ENCODE measurements around the gene BAHD1. TPM values are rescaled to one million over a fixed set of nuclear protein-coding genes. Genes with fewer than 3 reads are reported as not detected.

Gene BAHD1
- total RNA-seq, 2 donors from 2014 or later = 20.8 to 21.9 TPM

DNA sequence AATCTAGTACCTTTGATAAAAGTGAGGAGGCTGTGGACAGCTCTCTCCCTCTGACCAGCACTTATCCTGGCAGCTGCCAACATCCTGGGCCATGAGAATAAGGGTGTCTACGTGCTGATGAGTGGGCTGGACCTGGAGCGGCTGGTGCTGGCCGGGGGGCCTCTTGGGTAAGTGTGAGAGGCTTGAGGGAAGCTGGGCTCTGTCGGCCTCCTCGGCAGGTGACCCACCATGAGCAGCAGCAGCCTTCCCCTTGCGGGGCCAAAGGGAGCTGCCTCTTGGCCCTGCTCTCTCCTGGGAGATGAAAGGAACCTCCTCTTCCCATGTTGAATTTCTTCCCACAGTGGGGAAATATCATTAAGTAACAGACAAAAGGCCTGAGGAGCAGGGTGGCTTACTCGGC lies 25.9 kb upstream of the BAHD1 start:
- Mint-ChIP-seq H3K27ac (no peak overlapping the region), H3K36me3 (ENCODE audit: insufficient read depth in 2 of 2) (peaks cover 12 to 26% of the 10 kb centered on the region in 2 donors), H3K4me1 (ENCODE audit: low read depth) (no peaks in the 10 kb centered on the region), H3K4me3 (no peak overlapping the region), H3K27me3 (ENCODE audit: low read depth) (no peaks in the 10 kb centered on the region), H3K9me3 (no peaks in the 10 kb centered on the region)
- DNase-seq (no peak), ATAC-seq (replicated peaks in 1 of 2) (no peak)

- no peak overlapping the region for H3K4me3 Mint-ChIP-seq
- peaks cover 12 to 22% of the 10 kb centered on the region in 2 donors for H3K36me3 Mint-ChIP-seq (ENCODE audit: insufficient read depth in 2 of 2)
- H3K27ac Mint-ChIP-seq = no peak overlapping the region
- no peak for DNase-seq
- ATAC-seq (replicated peaks in 1 of 2) = no peak
- no peaks in the 10 kb centered on the region for H3K27me3 Mint-ChIP-seq (ENCODE audit: low read depth)
- H3K4me1 Mint-ChIP-seq (ENCODE audit: low read depth) = no peaks in the 10 kb centered on the region
- no peaks in the 10 kb centered on the region for H3K9me3 Mint-ChIP-seq
These were observed 25.5 kb upstream of the BAHD1 start for GRCh38 chr15:40415226-40415625.

DNA sequence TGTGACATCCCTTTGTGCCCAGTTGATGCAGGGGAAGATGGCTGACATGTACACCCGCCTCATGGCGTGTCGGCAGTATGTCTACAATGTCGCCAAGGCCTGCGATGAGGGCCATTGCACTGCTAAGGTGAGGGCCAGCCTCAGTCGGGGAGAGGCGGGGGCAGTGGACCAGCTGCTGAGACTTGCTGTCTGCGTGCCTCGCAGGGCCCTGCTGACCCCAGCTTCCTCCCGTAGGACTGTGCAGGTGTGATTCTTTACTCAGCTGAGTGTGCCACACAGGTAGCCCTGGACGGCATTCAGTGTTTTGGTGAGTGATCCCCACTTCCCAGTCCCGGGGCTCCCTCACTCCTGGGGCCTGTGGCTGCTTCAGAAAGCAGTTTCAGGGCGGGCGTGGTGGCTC lies 24.7 kb upstream of the BAHD1 start:
- H3K36me3 Mint-ChIP-seq (ENCODE audit: insufficient read depth in 2 of 2) = peaks cover 9 to 14% of the 10 kb centered on the region in 2 donors
- H3K27me3 Mint-ChIP-seq (ENCODE audit: low read depth) = no peaks in the 10 kb centered on the region
- ATAC-seq (replicated peaks in 1 of 2) (no peak), DNase-seq (no peak)
- H3K4me1 Mint-ChIP-seq (ENCODE audit: low read depth) = no peaks in the 10 kb centered on the region
- no peaks in the 10 kb centered on the region for H3K9me3 Mint-ChIP-seq
- no peak overlapping the region for H3K4me3 Mint-ChIP-seq
- H3K27ac Mint-ChIP-seq = no peak overlapping the region

DNA sequence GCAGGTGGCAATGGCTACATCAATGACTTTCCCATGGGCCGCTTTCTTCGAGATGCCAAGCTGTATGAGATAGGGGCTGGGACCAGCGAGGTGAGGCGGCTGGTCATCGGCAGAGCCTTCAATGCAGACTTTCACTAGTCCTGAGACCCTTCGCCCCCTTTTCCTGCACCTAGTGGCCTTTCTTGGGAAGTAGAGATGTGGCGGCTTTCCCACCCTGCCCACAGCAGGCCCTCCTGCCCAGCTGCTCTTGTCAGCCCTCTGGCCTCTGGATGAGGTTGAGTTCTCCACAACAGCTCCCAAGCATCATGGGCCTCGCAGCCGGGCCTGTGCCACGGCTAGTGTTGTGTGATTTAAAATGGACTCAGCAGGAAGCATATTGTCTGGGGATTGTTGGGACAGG lies 22.6 kb upstream of the BAHD1 start:
- Mint-ChIP-seq H3K36me3 (ENCODE audit: insufficient read depth in 2 of 2) (peaks cover 2 to 3% of the 10 kb centered on the region in 2 donors), H3K4me1 (ENCODE audit: low read depth) (no peaks in the 10 kb centered on the region), H3K4me3 (no peak overlapping the region), H3K27ac (no peak overlapping the region), H3K9me3 (no peaks in the 10 kb centered on the region), H3K27me3 (ENCODE audit: low read depth) (no peaks in the 10 kb centered on the region)
- no peak for ATAC-seq (replicated peaks in 1 of 2)
- DNase-seq = no peak

- Mint-ChIP-seq H3K36me3 (ENCODE audit: insufficient read depth in 2 of 2) (peaks cover 2 to 3% of the 10 kb centered on the region in 2 donors), H3K27me3 (ENCODE audit: low read depth) (no peaks in the 10 kb centered on the region)
- ATAC-seq (replicated peaks in 1 of 2) = no peak
These were observed 20.6 kb upstream of the BAHD1 start for GRCh38 chr15:40420071-40420713.

DNA sequence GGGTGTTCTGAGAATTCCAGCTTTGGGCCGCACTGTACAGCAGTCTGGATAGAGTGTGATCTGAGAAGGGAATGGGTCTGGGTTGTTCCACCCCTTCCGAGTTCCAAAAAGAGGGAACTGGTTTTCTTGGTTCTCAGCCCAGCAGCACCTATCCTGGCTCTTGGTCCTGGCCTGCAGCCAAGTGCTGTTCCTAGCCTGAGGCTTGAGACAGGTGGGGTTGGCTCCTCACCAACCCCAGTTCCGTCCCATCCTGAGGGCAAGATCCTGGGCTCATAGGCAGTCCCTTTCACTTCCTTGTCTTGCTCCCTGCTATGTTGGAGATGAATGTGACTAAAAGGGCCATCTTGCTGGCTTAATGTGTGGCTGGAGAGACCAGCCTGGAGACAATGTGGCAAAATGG lies 20.0 kb upstream of the BAHD1 start:
- Mint-ChIP-seq H3K27ac (no peak overlapping the region), H3K4me3 (no peak overlapping the region), H3K4me1 (ENCODE audit: low read depth) (no peaks in the 10 kb centered on the region)

More at GRCh38 chr15:40420071-40420713, 20.6 kb upstream of the BAHD1 start:
- Mint-ChIP-seq H3K9me3 (no peaks in the 10 kb centered on the region), H3K27ac (no peak overlapping the region), H3K4me1 (ENCODE audit: low read depth) (no peaks in the 10 kb centered on the region), H3K4me3 (no peak overlapping the region)
- no peak for DNase-seq

GRCh38 chr15:40421246-40422157 lies 19.3 kb upstream of the BAHD1 start:
- DNase-seq = peak; percentile 83 to 88
- no peak overlapping the region for H3K4me3 Mint-ChIP-seq
- ATAC-seq (replicated peaks in 1 of 2) = peak; percentile 97 to 98
- no peak overlapping the region for H3K27ac Mint-ChIP-seq
- H3K27me3 Mint-ChIP-seq (ENCODE audit: low read depth) = no peaks in the 10 kb centered on the region
- no peaks in the 10 kb centered on the region for H3K4me1 Mint-ChIP-seq (ENCODE audit: low read depth)
- H3K36me3 Mint-ChIP-seq (ENCODE audit: insufficient read depth in 2 of 2) = peaks cover 0 to 2% of the 10 kb centered on the region in 2 donors
- H3K9me3 Mint-ChIP-seq = no peaks in the 10 kb centered on the region

More for the DNA sequence above, 20.0 kb upstream of the BAHD1 start:
- no peaks in the 10 kb centered on the region for H3K9me3 Mint-ChIP-seq
- no peaks in the 10 kb centered on the region for H3K27me3 Mint-ChIP-seq (ENCODE audit: low read depth)
- peaks cover 0 to 2% of the 10 kb centered on the region in 2 donors for H3K36me3 Mint-ChIP-seq (ENCODE audit: insufficient read depth in 2 of 2)
- ATAC-seq (replicated peaks in 1 of 2) (no peak), DNase-seq (no peak)

DNA sequence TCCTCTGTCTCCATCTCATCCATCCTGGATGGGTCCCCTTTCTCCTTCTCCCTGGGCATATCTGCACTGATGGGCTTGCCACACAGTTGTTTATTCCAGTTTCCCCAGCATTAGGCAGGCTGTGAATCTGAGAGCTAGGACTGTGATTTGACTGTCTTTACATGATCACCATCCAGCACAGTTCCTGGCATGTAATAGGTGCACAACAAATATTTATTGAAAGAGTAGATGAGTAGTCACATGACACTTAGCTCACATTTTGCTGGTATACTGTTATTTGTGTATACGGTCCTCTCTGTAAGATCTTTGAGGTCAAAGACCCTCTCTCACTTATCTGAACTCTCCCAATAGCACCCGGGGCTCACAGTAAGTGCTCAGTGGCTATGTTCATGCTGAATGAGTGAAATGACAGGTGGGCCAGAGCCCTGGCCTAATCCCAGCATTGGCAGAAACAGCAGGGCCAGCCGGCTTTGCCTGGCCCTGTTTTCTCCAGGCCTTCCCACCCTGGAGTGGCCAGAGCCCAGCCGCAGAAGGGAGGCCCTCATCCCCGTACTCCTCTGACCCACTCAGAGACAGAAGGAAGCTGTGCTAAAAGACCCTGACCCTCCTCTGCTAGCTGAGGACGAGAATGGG lies 16.2 kb upstream of the BAHD1 start:
- Mint-ChIP-seq H3K4me1 (ENCODE audit: low read depth) (no peaks in the 10 kb centered on the region), H3K4me3 (no peak overlapping the region), H3K27ac (no peak overlapping the region), H3K9me3 (no peaks in the 10 kb centered on the region), H3K27me3 (ENCODE audit: low read depth) (no peaks in the 10 kb centered on the region), H3K36me3 (ENCODE audit: insufficient read depth in 2 of 2) (no peaks in the 10 kb centered on the region)
- DNase-seq (no peak), ATAC-seq (replicated peaks in 1 of 2) (no peak)

DNA sequence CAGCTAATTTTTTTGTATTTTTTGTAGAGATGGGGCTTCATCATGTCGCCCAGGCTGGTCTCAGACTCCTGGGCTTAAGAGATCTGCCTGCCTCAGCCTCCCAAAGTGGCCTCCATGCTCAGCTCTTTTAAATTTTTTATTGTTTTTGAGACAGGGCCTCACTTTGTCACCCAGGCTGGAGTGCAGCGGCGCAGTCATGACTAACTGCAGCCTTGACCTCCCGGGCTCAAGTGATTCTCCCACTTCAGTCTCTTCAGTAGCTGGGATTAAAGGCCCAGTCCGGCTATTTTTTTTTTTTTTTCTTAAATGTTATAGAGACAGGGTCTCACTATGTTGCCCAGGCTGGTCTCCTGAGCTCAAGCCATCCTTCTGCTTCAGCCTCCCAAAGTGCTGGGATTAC lies 15.1 kb upstream of the BAHD1 start:
- Mint-ChIP-seq H3K27me3 (ENCODE audit: low read depth) (no peaks in the 10 kb centered on the region), H3K27ac (no peak overlapping the region), H3K4me1 (ENCODE audit: low read depth) (no peaks in the 10 kb centered on the region), H3K36me3 (ENCODE audit: insufficient read depth in 2 of 2) (no peaks in the 10 kb centered on the region), H3K9me3 (no peaks in the 10 kb centered on the region), H3K4me3 (no peak overlapping the region)
- ATAC-seq (replicated peaks in 1 of 2) = no peak
- no peak for DNase-seq

GRCh38 chr15:40427188-40427587 lies 13.6 kb upstream of the BAHD1 start:
- no peak overlapping the region for H3K4me3 Mint-ChIP-seq

GRCh38 chr15:40428185-40428584 lies 12.6 kb upstream of the BAHD1 start:
- Mint-ChIP-seq H3K4me1 (ENCODE audit: low read depth) (no peaks in the 10 kb centered on the region), H3K9me3 (no peaks in the 10 kb centered on the region), H3K27ac (no peak overlapping the region), H3K4me3 (no peak overlapping the region), H3K36me3 (ENCODE audit: insufficient read depth in 2 of 2) (no peaks in the 10 kb centered on the region), H3K27me3 (ENCODE audit: low read depth) (no peaks in the 10 kb centered on the region)
- no peak for DNase-seq
- ATAC-seq (replicated peaks in 1 of 2) = no peak

More at GRCh38 chr15:40427188-40427587, 13.6 kb upstream of the BAHD1 start:
- DNase-seq = no peak
- ATAC-seq (replicated peaks in 1 of 2) = no peak
- Mint-ChIP-seq H3K9me3 (no peaks in the 10 kb centered on the region), H3K27me3 (ENCODE audit: low read depth) (no peaks in the 10 kb centered on the region), H3K27ac (no peak overlapping the region), H3K36me3 (ENCODE audit: insufficient read depth in 2 of 2) (no peaks in the 10 kb centered on the region), H3K4me1 (ENCODE audit: low read depth) (no peaks in the 10 kb centered on the region)

DNA sequence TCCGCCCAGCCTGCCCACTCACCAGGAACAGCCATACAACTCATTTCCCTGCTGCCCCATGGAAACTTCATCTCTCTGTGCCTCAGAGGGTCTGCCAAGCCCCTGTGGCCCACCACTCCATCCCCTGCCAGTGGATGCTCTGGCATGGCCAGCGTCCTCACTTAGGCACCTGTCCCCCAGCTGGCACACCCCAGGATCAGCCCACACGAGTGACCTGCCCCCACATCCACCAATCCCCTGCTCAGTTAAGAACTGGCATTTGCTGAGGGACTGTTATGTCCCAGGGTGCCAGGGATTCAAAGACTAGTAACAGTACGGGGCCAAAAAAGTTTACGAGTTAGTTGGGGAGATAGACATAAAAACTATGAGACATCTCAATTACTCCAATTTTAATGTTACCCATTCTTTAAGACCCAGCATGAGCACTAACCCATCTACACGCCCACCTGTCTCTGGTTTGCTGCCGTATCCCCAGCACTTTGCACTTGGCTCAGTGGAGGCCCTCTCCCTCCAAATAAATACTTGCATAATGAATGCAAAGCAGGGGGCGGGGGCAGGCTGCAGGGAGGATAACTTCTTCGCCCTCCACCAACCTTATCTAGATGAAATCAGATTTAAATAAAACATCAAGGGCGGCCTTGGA lies 11.6 kb upstream of the BAHD1 start:
- H3K36me3 Mint-ChIP-seq (ENCODE audit: insufficient read depth in 2 of 2) = no peaks in the 10 kb centered on the region
- no peak for ATAC-seq (replicated peaks in 1 of 2)
- H3K4me1 Mint-ChIP-seq (ENCODE audit: low read depth) = no peaks in the 10 kb centered on the region
- no peaks in the 10 kb centered on the region for H3K9me3 Mint-ChIP-seq
- H3K27me3 Mint-ChIP-seq (ENCODE audit: low read depth) = no peaks in the 10 kb centered on the region
- no peak overlapping the region for H3K27ac Mint-ChIP-seq
- no peak for DNase-seq
- H3K4me3 Mint-ChIP-seq = no peak overlapping the region
